Mesodermal cell (in vitro differentiated cells): Measurements from ENCODE around the gene SCAF1.
A peak's percentile ranks its signal among the peaks of the same experiment; 100 is the strongest.

Experiments
- H3K27ac ChIP-seq: 2 replicates; pipeline ENCODE4 v1.7.0; 2013; ENCODE audit warnings: mild to moderate bottlenecking, low read depth, low read length, moderate library complexity; ENCODE audit not compliant: severe bottlenecking
- H3K36me3 ChIP-seq: 2 replicates; pipeline ENCODE4 v1.7.1; 2013; ENCODE audit warnings: mild to moderate bottlenecking, low read length, moderate library complexity; ENCODE audit not compliant: control insufficient read depth, insufficient read depth
- H3K4me1 ChIP-seq: one replicate; pipeline ENCODE4 v1.7.1; 2013; ENCODE audit warnings: mild to moderate bottlenecking, low read length; ENCODE audit not compliant: insufficient read depth, control insufficient read depth, poor library complexity, severe bottlenecking
- H3K4me3 ChIP-seq: 2 replicates; pipeline ENCODE4 v1.7.0; 2013; ENCODE audit warnings: low read length, control low read depth, mild to moderate bottlenecking; ENCODE audit not compliant: insufficient read depth, poor library complexity, severe bottlenecking; ENCODE audit errors: extremely low read depth
- H3K9me3 ChIP-seq: 2 replicates; pipeline ENCODE4 v1.7.1; 2013; ENCODE audit warnings: mild to moderate bottlenecking, low read length, moderate library complexity; ENCODE audit not compliant: control insufficient read depth
- WGBS, 2 experiments: methylation state at CpG; one replicate each; pipeline ENCODE4 v1.1.5; 2013; ENCODE audit warnings: missing lambda C conversion rate in 2 of 2; ENCODE audit not compliant: insufficient coverage in 2 of 2; 5-methylcytosine and 5-hydroxymethylcytosine counted together

SCAF1 gene

GRCh38 chr19:49658139-49658517 is 16.1 kb downstream of the SCAF1 start:
- Histone ChIP-seq H3K4me3 (no peak overlapping the region), H3K36me3 (peaks cover 94% of the 10 kb centered on the region), H3K4me1 (no peaks in the 10 kb centered on the region), H3K9me3 (peaks cover 7% of the 10 kb centered on the region), H3K27ac (no peak overlapping the region)
- 97 to 98% methylated on average over 10 to 12 of the region's 15 CpGs for WGBS, 2 experiments

GRCh38 chr19:49658566-49659442 is 16.8 kb downstream of the SCAF1 start:
- no peak overlapping the region for H3K4me3 ChIP-seq
- H3K9me3 ChIP-seq: peaks cover 7% of the 10 kb centered on the region
- WGBS, 2 experiments: 96 to 97% methylated on average over 10 to 12 of the region's 12 CpGs
- no peak overlapping the region for H3K27ac ChIP-seq
- peaks cover 88% of the 10 kb centered on the region for H3K36me3 ChIP-seq
- H3K4me1 ChIP-seq: peaks cover under 1% of the 10 kb centered on the region

- no peak overlapping the region for H3K4me3 ChIP-seq
- no peak overlapping the region for H3K27ac ChIP-seq
- 98 to 99% methylated on average over 10 of the region's 15 CpGs for WGBS, 2 experiments
- peaks cover 72% of the 10 kb centered on the region for H3K36me3 ChIP-seq
- peaks cover 5% of the 10 kb centered on the region for H3K4me1 ChIP-seq
- H3K9me3 ChIP-seq: peaks cover 7% of the 10 kb centered on the region
These were observed 18.4 kb downstream of the SCAF1 start for GRCh38 chr19:49660338-49660961.

GRCh38 chr19:49662011-49662410 is 20.0 kb downstream of the SCAF1 start:
- Histone ChIP-seq H3K9me3 (peaks cover 7% of the 10 kb centered on the region), H3K4me1 (peaks cover 14% of the 10 kb centered on the region), H3K36me3 (peaks cover 58% of the 10 kb centered on the region), H3K4me3 (no peak overlapping the region), H3K27ac (no peak overlapping the region)
- WGBS, 2 experiments: 96 to 99% methylated on average over 14 of the region's 16 CpGs

- WGBS, 2 experiments: 94 to 98% methylated on average over 9 to 10 of the region's 12 CpGs
- peaks cover 7% of the 10 kb centered on the region for H3K9me3 ChIP-seq
- peaks cover 57% of the 10 kb centered on the region for H3K36me3 ChIP-seq
These were observed 21.2 kb downstream of the SCAF1 start for GRCh38 chr19:49663224-49663623.

GRCh38 chr19:49664171-49665035 is 22.4 kb downstream of the SCAF1 start:
- Histone ChIP-seq H3K4me3 (peak overlapping the region; percentile 81), H3K9me3 (peaks cover 4% of the 10 kb centered on the region), H3K4me1 (peaks cover 17% of the 10 kb centered on the region), H3K27ac (peak overlapping the region; percentile 77), H3K36me3 (peaks cover 56% of the 10 kb centered on the region)
- WGBS, 2 experiments: 1 to 2% methylated on average over 43 to 53 of the region's 53 CpGs

More at GRCh38 chr19:49663224-49663623, 21.2 kb downstream of the SCAF1 start:
- Histone ChIP-seq H3K4me1 (peaks cover 17% of the 10 kb centered on the region), H3K27ac (no peak overlapping the region), H3K4me3 (no peak overlapping the region)

GRCh38 chr19:49665036-49665350 is 23.0 kb downstream of the SCAF1 start:
- peak overlapping the region; percentile 77 for H3K27ac ChIP-seq
- peaks cover 56% of the 10 kb centered on the region for H3K36me3 ChIP-seq
- peak overlapping the region; percentile 81 for H3K4me3 ChIP-seq
- H3K9me3 ChIP-seq: peaks cover 3% of the 10 kb centered on the region
- WGBS, 2 experiments: 0% methylated on average over 6 to 7 of the region's 7 CpGs
- H3K4me1 ChIP-seq: peaks cover 17% of the 10 kb centered on the region

- H3K27ac ChIP-seq: peak within 1 kb of the TSS; percentile 77
- no peaks in the 10 kb centered on the region for H3K9me3 ChIP-seq
- H3K4me1 ChIP-seq: peaks cover 17% of the 10 kb centered on the region
- 0% methylated on average over 39 to 42 of the region's 50 CpGs for WGBS, 2 experiments
- H3K36me3 ChIP-seq: peaks cover 56% of the 10 kb centered on the region
- H3K4me3 ChIP-seq: peak within 1 kb of the TSS; percentile 81
These were observed 23.5 kb downstream of the SCAF1 start, which contains the start of the genes BCL2L12 and IRF3 for GRCh38 chr19:49665351-49666119. Gene BCL2L12 (plus strand): TSS chr19:49665933. CDS start chr19:49666693, 760 bp downstream. Gene IRF3 (minus strand): TSS chr19:49665857. CDS start chr19:49664838, 1,019 bp downstream.

GRCh38 chr19:49666120-49666444 is 24.1 kb downstream of the SCAF1 start:
- peaks cover 17% of the 10 kb centered on the region for H3K4me1 ChIP-seq
- H3K4me3 ChIP-seq: peak overlapping the region; percentile 81
- H3K27ac ChIP-seq: peak overlapping the region; percentile 45
- peaks cover 56% of the 10 kb centered on the region for H3K36me3 ChIP-seq
- 0 to 1% methylated on average over 7 to 9 of the region's 9 CpGs for WGBS, 2 experiments
- H3K9me3 ChIP-seq: no peaks in the 10 kb centered on the region

- no peaks in the 10 kb centered on the region for H3K9me3 ChIP-seq
- peaks cover 17% of the 10 kb centered on the region for H3K4me1 ChIP-seq
- H3K27ac ChIP-seq: no peak overlapping the region
- no peak overlapping the region for H3K4me3 ChIP-seq
- 89 to 91% methylated on average over 2 of the region's 2 CpGs for WGBS, 2 experiments
- H3K36me3 ChIP-seq: peaks cover 46% of the 10 kb centered on the region
These were observed 25.5 kb downstream of the SCAF1 start for GRCh38 chr19:49667473-49667872.
